ENCODE results near the gene BST2. TPM values are rescaled to one million over a fixed set of nuclear protein-coding genes. Genes with fewer than 3 reads are reported as not detected.

BST2 gene
- total and polyA plus RNA-seq, 4 donors, result 25.6 to 239 (median 123) TPM

DNA sequence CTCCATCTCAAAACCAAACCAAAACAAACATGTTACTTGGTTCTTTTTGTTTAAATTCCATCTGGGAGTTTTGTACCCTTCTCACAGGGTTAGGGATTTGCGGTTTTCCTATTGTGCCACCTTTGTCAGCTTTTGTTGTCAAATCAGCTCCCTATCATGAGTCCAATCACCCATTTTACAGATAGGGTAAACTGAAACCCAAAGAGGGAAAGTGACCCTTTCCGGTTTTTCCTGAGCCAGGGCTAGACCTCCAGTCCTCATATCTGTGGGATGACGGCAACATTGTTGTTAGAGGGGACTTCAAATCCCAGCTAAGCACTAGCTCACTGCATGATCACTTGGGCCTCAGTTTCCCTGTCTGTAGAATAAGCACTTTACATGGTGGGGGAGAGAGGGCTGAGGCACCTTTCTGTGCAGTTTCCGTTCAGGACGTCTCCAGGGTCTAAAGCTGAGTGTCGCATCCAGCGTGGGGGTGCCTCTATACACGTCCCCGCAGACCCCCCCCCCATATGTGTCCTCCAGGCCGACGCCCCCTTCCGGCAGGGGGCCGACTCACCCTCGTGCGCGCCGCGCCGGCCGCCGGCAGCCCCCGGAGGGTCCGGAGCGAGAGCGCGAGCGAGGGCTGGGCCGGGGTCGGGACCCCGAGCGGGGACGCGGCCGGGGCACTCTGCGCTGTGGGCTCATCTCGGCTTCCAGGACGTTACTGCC, 15.3 kb downstream of the BST2 start:
- Histone ChIP-seq H3K4me1 (ENCODE audit: control insufficient read depth in 4 of 4, insufficient read depth in 4 of 4, low read length in 3 of 4) (peaks cover 1 to 19% (median 9%) of the 10 kb centered on the region in 4 donors), H3K27ac (ENCODE audit: low read depth in 1 of 2, low read length in 2 of 2) (no peak overlapping the region), H3K9me3 (ENCODE audit: control insufficient read depth in 4 of 4, low read length in 3 of 4) (no peaks in the 10 kb centered on the region), H3K36me3 (ENCODE audit: control insufficient read depth in 4 of 4, insufficient read depth in 3 of 4, low read depth in 1 of 4, low read length in 3 of 4) (no peaks in the 10 kb centered on the region), H3K9ac (ENCODE audit: low read depth in 1 of 2, low read length in 2 of 2) (no peak overlapping the region), H3K4me3 (ENCODE audit: low read depth in 1 of 3, low read length in 3 of 3) (peak overlapping the region in 1 of 3 donors; percentile 26), H3K27me3 (ENCODE audit: control insufficient read depth in 4 of 4, insufficient read depth in 4 of 4, low read length in 3 of 4) (peaks cover 0 to 4% (median 0%) of the 10 kb centered on the region in 4 donors)
- DNase-seq (ENCODE audit: low spot score), result no peak
- WGBS, result 16% methylated on average over 37 of the region's 37 CpGs
- TF ChIP-seq NR2F2 (IDR thresholded peaks at IDR 0.05) (no peak), RAD21 (IDR thresholded peaks at IDR 0.05) (no peak), FOXA1 (IDR thresholded peaks at IDR 0.05) (no peak)
- TF ChIP-seq, protein P1, sequence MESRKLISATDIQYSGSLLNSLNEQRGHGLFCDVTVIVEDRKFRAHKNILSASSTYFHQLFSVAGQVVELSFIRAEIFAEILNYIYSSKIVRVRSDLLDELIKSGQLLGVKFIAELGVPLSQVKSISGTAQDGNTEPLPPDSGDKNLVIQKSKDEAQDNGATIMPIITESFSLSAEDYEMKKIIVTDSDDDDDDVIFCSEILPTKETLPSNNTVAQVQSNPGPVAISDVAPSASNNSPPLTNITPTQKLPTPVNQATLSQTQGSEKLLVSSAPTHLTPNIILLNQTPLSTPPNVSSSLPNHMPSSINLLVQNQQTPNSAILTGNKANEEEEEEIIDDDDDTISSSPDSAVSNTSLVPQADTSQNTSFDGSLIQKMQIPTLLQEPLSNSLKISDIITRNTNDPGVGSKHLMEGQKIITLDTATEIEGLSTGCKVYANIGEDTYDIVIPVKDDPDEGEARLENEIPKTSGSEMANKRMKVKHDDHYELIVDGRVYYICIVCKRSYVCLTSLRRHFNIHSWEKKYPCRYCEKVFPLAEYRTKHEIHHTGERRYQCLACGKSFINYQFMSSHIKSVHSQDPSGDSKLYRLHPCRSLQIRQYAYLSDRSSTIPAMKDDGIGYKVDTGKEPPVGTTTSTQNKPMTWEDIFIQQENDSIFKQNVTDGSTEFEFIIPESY (IDR thresholded peaks at IDR 0.05), result no peak

DNA sequence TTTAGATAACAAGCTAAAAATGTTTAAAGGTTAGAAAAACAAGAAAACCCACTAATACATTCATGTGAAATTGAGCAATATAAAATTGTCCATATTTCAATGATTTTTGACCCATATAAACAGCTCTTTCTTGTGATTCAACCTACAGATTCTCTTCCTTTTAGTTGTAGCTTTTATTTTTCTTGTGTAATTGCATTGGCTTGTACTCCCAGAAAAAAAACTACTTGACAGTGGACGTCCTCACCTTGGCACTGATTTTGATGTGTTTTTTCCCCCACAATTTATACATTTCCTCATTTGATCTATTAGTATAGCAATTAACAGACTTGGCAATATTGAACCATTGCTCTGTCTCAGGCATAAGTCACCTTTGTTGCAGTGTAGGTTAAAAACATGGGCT, 16.1 kb downstream of the BST2 start:
- Histone ChIP-seq H3K4me3 (ENCODE audit: low read depth in 1 of 3, low read length in 3 of 3) (no peak overlapping the region), H3K36me3 (ENCODE audit: control insufficient read depth in 4 of 4, insufficient read depth in 3 of 4, low read depth in 1 of 4, low read length in 3 of 4) (no peaks in the 10 kb centered on the region), H3K9me3 (ENCODE audit: control insufficient read depth in 4 of 4, low read length in 3 of 4) (no peaks in the 10 kb centered on the region), H3K27ac (ENCODE audit: low read depth in 1 of 2, low read length in 2 of 2) (no peak overlapping the region), H3K27me3 (ENCODE audit: control insufficient read depth in 4 of 4, insufficient read depth in 4 of 4, low read length in 3 of 4) (peaks cover 0 to 4% (median 0%) of the 10 kb centered on the region in 4 donors), H3K4me1 (ENCODE audit: control insufficient read depth in 4 of 4, insufficient read depth in 4 of 4, low read length in 3 of 4) (peaks cover 1 to 17% (median 9%) of the 10 kb centered on the region in 4 donors), H3K9ac (ENCODE audit: low read depth in 1 of 2, low read length in 2 of 2) (no peak overlapping the region)
- TF ChIP-seq SP1 (IDR thresholded peaks at IDR 0.05) (no peak), JUND (IDR thresholded peaks at IDR 0.05) (no peak)
- TF ChIP-seq, protein P2, sequence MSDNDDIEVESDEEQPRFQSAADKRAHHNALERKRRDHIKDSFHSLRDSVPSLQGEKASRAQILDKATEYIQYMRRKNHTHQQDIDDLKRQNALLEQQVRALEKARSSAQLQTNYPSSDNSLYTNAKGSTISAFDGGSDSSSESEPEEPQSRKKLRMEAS (IDR thresholded peaks at IDR 0.05), result no peak
- 48% methylated on average over 1 of the region's 1 CpG for WGBS
- no peak for DNase-seq (ENCODE audit: low spot score)

DNA sequence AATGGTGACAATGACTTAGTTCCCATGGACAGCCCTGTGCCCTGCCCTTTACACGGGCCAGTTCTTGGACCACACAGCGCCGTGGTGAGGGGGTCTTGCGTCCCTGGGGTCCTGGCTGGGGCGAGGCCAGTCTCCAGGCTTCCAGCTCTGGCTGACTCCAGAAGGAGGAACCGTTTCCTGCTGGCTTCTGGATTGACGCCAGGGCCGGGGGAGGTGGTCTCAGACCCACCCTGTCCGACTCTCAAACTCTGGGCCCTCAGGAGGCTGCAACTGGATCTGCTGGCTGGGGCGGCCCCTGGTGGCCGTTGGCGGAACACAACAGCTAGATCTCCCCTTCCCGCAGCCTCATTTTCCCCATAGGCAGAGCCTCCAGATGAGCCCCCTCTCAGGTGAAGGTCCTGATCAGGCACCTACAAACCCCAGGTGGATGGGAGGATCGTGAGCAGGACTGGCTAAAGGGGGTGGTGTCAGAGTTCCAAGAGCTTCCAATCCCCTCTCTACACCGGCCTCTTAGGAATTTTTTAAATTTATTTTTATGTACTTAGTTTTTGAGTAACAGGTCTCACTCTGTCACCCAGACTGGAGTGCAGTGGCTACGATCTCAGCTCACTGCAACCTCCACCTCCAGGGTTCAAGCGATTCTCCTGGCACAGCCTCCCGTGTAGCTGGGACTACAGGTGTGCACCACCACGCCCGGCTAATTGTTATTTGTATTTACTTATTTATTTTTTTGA, 19.4 kb downstream of the BST2 start:
- Histone ChIP-seq H3K27me3 (ENCODE audit: control insufficient read depth in 4 of 4, insufficient read depth in 4 of 4, low read length in 3 of 4) (peaks cover 0 to 4% (median 0%) of the 10 kb centered on the region in 4 donors), H3K27ac (ENCODE audit: low read depth in 1 of 2, low read length in 2 of 2) (no peak overlapping the region), H3K36me3 (ENCODE audit: control insufficient read depth in 4 of 4, insufficient read depth in 3 of 4, low read depth in 1 of 4, low read length in 3 of 4) (no peaks in the 10 kb centered on the region), H3K9me3 (ENCODE audit: control insufficient read depth in 4 of 4, low read length in 3 of 4) (no peaks in the 10 kb centered on the region), H3K9ac (ENCODE audit: low read depth in 1 of 2, low read length in 2 of 2) (no peak overlapping the region), H3K4me3 (ENCODE audit: low read depth in 1 of 3, low read length in 3 of 3) (no peak overlapping the region), H3K4me1 (ENCODE audit: control insufficient read depth in 4 of 4, insufficient read depth in 4 of 4, low read length in 3 of 4) (peaks cover 0 to 6% (median 2%) of the 10 kb centered on the region in 4 donors)
- peak; percentile 77 for DNase-seq (ENCODE audit: low spot score)
- no peak for TF ChIP-seq EGR1 (IDR thresholded peaks at IDR 0.05; ENCODE audit: low read depth in 2 of 2)
- peak; percentile 76 to 87 for TF ChIP-seq RAD21 (IDR thresholded peaks at IDR 0.05)
- TF ChIP-seq RXRA (IDR thresholded peaks at IDR 0.05), result no peak
- no peak for TF ChIP-seq SP1 (IDR thresholded peaks at IDR 0.05)
- TF ChIP-seq, protein P3, sequence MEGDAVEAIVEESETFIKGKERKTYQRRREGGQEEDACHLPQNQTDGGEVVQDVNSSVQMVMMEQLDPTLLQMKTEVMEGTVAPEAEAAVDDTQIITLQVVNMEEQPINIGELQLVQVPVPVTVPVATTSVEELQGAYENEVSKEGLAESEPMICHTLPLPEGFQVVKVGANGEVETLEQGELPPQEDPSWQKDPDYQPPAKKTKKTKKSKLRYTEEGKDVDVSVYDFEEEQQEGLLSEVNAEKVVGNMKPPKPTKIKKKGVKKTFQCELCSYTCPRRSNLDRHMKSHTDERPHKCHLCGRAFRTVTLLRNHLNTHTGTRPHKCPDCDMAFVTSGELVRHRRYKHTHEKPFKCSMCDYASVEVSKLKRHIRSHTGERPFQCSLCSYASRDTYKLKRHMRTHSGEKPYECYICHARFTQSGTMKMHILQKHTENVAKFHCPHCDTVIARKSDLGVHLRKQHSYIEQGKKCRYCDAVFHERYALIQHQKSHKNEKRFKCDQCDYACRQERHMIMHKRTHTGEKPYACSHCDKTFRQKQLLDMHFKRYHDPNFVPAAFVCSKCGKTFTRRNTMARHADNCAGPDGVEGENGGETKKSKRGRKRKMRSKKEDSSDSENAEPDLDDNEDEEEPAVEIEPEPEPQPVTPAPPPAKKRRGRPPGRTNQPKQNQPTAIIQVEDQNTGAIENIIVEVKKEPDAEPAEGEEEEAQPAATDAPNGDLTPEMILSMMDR (IDR thresholded peaks at IDR 0.05; ENCODE audit: low read depth, low read length, missing input control), result peak; percentile 80
- TF ChIP-seq JUND (IDR thresholded peaks at IDR 0.05), result no peak
- TF ChIP-seq YY1 (IDR thresholded peaks at IDR 0.05), result no peak
- TF ChIP-seq, protein P4, sequence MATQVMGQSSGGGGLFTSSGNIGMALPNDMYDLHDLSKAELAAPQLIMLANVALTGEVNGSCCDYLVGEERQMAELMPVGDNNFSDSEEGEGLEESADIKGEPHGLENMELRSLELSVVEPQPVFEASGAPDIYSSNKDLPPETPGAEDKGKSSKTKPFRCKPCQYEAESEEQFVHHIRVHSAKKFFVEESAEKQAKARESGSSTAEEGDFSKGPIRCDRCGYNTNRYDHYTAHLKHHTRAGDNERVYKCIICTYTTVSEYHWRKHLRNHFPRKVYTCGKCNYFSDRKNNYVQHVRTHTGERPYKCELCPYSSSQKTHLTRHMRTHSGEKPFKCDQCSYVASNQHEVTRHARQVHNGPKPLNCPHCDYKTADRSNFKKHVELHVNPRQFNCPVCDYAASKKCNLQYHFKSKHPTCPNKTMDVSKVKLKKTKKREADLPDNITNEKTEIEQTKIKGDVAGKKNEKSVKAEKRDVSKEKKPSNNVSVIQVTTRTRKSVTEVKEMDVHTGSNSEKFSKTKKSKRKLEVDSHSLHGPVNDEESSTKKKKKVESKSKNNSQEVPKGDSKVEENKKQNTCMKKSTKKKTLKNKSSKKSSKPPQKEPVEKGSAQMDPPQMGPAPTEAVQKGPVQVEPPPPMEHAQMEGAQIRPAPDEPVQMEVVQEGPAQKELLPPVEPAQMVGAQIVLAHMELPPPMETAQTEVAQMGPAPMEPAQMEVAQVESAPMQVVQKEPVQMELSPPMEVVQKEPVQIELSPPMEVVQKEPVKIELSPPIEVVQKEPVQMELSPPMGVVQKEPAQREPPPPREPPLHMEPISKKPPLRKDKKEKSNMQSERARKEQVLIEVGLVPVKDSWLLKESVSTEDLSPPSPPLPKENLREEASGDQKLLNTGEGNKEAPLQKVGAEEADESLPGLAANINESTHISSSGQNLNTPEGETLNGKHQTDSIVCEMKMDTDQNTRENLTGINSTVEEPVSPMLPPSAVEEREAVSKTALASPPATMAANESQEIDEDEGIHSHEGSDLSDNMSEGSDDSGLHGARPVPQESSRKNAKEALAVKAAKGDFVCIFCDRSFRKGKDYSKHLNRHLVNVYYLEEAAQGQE (IDR thresholded peaks at IDR 0.05), result no peak
- 34% methylated on average over 20 of the region's 20 CpGs for WGBS

Data from liver (tissue), 9 donors.